GM19372 (cell line): ENCODE data around the gene RAB4A.

Experiments
- ATAC-seq: cut with Tn5 transposase; IDR thresholded peaks from one replicate; pipeline ENCODE4 v1.9.1; 2021; ENCODE audit warnings: mild to moderate bottlenecking, low read depth, moderate library complexity; ENCODE audit not compliant: unreplicated experiment

Gene RAB4A

GRCh38 chr1:229270547-229271447 is at the start of gene RAB4A:
Gene RAB4A, plus strand, starts transcription at chr1:229271111. Its CDS starts 229 bp downstream, at chr1:229271340.
- ATAC-seq: peak; percentile 88

DNA sequence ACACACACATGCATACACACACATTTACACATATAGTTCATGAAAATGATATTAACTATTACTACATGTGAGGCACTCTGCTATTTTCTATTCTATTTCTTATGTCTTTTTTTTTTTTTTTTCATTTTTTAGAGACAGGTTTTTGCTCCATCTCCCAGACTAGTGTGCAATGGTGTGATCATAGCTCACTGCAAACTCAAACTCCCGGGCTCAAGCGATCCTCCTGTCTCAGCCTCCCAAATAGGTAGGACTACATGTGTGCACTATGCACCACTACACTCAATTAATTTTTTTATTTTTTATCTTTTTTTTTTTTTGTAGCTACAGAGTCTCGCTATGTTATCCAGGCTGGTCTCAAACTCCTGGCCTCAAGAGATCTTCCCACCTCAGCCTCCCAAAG is 48.8 kb upstream of the RAB4A start:
- no peak for ATAC-seq

DNA sequence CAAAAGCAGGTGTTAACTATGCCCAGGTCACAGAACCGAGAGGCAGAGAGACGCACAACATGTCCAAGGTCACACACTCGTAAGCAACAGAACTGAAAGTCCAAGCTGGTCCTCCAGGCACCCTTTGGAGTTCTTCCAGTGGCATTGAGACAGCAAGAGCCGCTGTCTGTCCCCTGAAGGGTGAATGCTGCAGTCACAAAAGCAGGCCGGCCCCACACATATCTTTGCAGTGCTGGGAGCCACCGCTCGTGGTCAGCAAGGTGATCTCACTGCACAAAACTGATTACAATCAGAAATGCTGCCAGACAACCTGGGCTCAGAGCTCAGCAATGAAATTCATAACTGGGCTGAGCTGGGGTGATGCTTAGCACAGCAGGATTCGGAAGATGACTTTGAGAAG is 47.4 kb upstream of the RAB4A start:
- no peak for ATAC-seq

GRCh38 chr1:229224308-229224707 is 46.6 kb upstream of the RAB4A start:
- ATAC-seq: no peak

DNA sequence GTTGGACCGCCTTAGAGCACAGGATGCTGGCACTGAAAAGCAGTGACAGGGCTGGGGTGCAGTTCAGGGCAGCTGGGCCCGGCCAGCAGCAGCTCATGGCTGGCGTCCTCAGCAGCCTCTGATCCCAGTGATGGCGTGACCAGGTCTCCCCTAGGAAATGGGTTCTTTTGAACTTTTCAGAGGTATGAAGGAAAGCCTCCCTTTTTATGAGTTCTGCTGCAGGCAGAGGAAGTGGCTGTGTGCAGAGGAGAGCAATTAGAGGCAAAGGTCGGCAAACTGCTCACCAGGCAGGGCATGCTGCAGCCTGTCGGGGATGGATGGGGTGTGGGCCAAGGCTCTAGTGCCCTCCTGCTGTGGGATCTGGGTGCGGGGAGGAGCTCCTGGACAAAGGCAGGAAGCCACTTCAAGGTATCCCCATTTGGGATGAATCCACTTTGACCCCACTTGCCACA is 45.6 kb upstream of the RAB4A start:
- ATAC-seq: no peak

- ATAC-seq: no peak
These were observed 44.1 kb upstream of the RAB4A start for GRCh38 chr1:229226796-229227195.

DNA sequence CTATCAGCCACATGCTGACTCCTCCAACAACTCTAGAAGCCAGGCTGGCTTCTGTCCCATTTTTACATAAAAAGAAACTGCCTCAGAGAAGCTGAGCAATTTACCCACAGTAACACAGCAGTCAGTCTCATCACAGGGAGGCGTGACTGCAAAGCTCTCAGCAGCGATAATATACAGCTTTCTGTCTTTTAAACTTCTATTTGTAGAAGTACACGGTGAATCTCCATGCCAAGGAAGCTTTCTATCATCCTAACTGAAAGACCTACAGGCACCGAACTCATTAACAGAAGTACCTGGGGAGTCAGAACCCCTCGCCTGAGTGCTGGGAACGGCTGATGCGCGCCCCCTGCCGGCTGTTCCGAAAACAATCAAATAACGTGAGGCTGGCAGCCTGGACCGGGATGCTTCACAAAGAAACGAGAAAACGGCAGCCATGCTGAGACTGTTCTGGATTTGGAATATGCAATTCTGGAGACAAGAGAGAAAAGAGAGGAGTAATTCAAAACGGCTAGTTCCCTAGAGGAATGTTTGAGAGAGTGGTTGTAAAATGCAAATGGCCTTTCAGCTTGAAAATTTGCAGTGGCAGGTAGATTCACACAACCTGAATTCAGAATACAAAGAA is 43.5 kb upstream of the RAB4A start:
- ATAC-seq: no peak

GRCh38 chr1:229228522-229228921 is 42.4 kb upstream of the RAB4A start:
- no peak for ATAC-seq

GRCh38 chr1:229229137-229229720 is 41.7 kb upstream of the RAB4A start:
- no peak for ATAC-seq

DNA sequence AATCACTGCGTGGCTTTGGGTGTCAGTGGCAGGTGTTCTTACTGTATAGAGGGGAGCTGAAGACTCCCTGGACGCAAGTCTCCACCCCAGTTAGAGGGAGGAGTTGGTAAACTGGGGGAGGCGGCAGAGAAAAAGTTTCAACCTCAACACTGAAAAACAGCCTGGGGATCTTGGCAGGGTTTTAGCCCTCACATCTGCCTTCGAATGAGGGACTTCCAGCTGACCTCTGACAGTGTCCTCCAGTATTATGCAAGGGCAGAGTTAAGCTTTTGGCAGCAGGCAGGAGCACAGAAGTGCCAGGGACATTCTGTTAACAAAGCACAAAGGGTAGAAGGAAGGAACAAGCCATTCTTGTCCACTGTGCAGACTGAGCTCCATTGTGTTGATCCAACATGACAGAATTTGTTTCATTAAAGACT is 41.2 kb upstream of the RAB4A start:
- ATAC-seq: no peak

GRCh38 chr1:229230140-229230892 is 40.6 kb upstream of the RAB4A start:
- ATAC-seq: no peak

GRCh38 chr1:229230893-229231753 is 39.8 kb upstream of the RAB4A start:
- no peak for ATAC-seq

DNA sequence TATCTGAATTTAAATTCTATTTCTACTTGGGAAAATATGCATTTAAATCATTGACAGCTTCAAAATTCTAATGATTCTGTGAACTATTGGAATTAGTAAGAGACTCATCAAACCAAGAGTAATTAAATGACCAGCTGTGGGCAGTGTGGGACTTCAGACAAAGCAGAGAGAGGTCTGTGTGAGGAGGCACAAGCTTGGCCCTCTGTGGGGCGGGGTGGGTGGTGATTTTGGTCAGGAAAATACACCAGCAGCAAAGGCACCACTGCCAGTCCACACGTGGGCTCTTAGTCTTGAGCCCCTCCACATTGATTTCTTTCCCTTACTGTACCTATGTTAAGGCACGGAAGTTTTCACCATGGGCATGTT is 39.2 kb upstream of the RAB4A start:
- ATAC-seq: no peak

GRCh38 chr1:229234870-229235472 is 35.9 kb upstream of the RAB4A start:
- no peak for ATAC-seq

DNA sequence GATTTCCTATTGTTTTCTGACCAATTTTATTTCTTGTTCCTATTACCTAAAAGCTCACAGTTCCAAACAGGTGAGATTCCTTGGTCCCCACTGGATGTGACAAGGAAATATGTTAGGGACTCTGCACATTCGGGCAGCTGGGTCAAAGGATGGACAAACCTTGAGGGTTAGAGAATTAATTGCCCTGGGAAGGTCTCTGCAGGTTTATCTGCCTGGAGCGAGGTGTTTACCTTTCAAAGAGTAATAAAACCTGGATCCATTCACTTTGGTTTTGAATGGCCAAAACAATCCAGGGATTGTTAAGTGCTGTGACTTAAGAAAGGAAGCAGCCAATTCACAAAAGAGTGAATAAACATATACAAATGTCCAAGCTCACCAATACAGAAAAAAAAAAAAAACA is 33.6 kb upstream of the RAB4A start:
- no peak for ATAC-seq

- ATAC-seq: no peak
These were observed 32.7 kb upstream of the RAB4A start for GRCh38 chr1:229238231-229238630.

GRCh38 chr1:229238674-229239415 is 32.1 kb upstream of the RAB4A start:
- ATAC-seq: no peak

DNA sequence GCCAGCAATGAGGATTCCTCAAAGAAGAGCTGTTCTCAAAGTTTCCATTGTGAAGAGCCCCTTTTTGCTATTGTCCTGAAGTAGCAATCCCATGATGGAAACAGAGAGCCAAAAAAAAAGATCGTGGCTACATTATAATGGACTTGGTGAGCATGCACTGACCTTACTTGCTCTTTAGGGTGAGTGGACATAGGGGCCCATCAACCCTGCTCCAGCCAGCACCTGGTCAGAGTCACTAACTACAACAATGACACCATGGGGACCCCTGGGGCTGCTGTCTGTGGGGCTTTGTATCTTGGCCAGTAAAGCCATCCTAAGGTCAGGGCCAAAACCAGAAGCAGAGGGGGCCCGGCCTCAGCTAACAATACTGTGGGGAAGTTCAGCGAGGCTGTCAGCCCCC is 30.4 kb upstream of the RAB4A start:
- no peak for ATAC-seq

GRCh38 chr1:229241390-229241789 is 29.5 kb upstream of the RAB4A start:
- no peak for ATAC-seq
